HepG2 (cell line): ENCODE measurements around the gene AKAP6. TPM values are rescaled to one million over a fixed set of nuclear protein-coding genes. Genes with fewer than 3 reads are reported as not detected.

ENCODE experiments used
- ATAC-seq: fragments of 200-7000 bp; cut with Tn5 transposase; 3 replicates; pipeline ENCODE4 v1.9.1; 2020; ENCODE audit warnings: mild to moderate bottlenecking, moderate library complexity
- BruUV-seq: library from RNA; stranded (reverse); fragments of 400-500 nt; replicated peaks from 2 replicates; lab custom pipeline; 2021; lab: Mats Ljungman, UMichigan
- CTCF ChIA-PET: fragments of 300-600 bp; formaldehyde crosslinking; extraction: SDS; loops from one replicate; lab custom pipeline; 2021; ENCODE audit warnings: low total read pairs, inconsistent platforms, low intra/inter-chr PET ratio; lab: Yijun Ruan, JAX
- POLR2A ChIA-PET: fragments of 350-600 bp; sonication (Branson Sonifier 250); formaldehyde crosslinking; loops from one replicate; lab custom pipeline; 2020; ENCODE audit warnings: antibody characterized with exemption, inconsistent platforms; lab: Yijun Ruan, JAX
- DNase-seq: peaks from one replicate; pipeline ENCODE4 v3.0.0-alpha.2; 2015; ENCODE audit warnings: low spot score
- FAIRE-seq: peaks from 3 replicates; lab custom pipeline; 2011; peaks lifted over from hg19 to GRCh38; lab: Jason Lieb, UNC
- H2AFZ ChIP-seq: one replicate; pipeline ENCODE4 v1.6.1; 2011; ENCODE audit warnings: low read length, inconsistent platforms
- H3K27ac ChIP-seq: fragments of 300-600 bp; 3 replicates; pipeline ENCODE4 v1.8.0; 2011; ENCODE audit warnings: mixed run types, mild to moderate bottlenecking, mixed read lengths, low read length, inconsistent platforms; ENCODE audit not compliant: insufficient read depth; ENCODE audit errors: extremely low read length
- H3K27me3 ChIP-seq, 2 experiments: fragments of 200-600 bp in 1 of 2; 2 replicates in 1 of 2; 3 replicates in 1 of 2; pipeline versions ENCODE4 v1.6.0 to v1.8.0; 2011; ENCODE audit warnings: low read length in 2 of 2, mild to moderate bottlenecking in 2 of 2, moderate library complexity in 2 of 2, inconsistent platforms in 1 of 2; ENCODE audit not compliant: insufficient read depth in 2 of 2, control insufficient read depth in 1 of 2
- H3K36me3 ChIP-seq, 2 experiments: fragments of 200-600 bp in 1 of 2; replicated peaks in 1 of 2; 2 replicates in 1 of 2; 3 replicates in 1 of 2; pipeline versions ENCODE4 v1.5.1 to v1.8.0; 2011; ENCODE audit warnings: low read length in 2 of 2, inconsistent platforms in 1 of 2; ENCODE audit not compliant: insufficient read depth in 2 of 2, control insufficient read depth in 1 of 2
- H3K4me1 ChIP-seq: 2 replicates; pipeline ENCODE4 v1.5.1; 2012; ENCODE audit warnings: low read length, inconsistent platforms; ENCODE audit not compliant: insufficient read depth
- H3K4me2 ChIP-seq: 2 replicates; pipeline ENCODE4 v1.6.0; 2011; ENCODE audit warnings: low read depth, low read length, inconsistent platforms
- H3K4me3 ChIP-seq, 3 experiments: fragments of 200-600 bp in 1 of 3; sonication (generic), shearing (Covaris generic) in 1 of 3; replicated peaks in 1 of 3; 2 replicates each; pipeline ENCODE4 v1.5.1; 2011 to 2016; ENCODE audit warnings: low read length in 3 of 3, inconsistent platforms in 2 of 3, low read depth in 2 of 3, mild to moderate bottlenecking in 2 of 3, control low read depth in 1 of 3, mixed read lengths in 1 of 3; ENCODE audit not compliant: insufficient read depth in 1 of 3
- H3K79me2 ChIP-seq: one replicate; pipeline ENCODE4 v1.6.1; 2011; ENCODE audit warnings: low read length, inconsistent platforms; ENCODE audit not compliant: insufficient read depth
- H3K9ac ChIP-seq: 2 replicates; pipeline ENCODE4 v1.6.0; 2011; ENCODE audit warnings: mild to moderate bottlenecking, low read depth, low read length, inconsistent platforms; ENCODE audit not compliant: insufficient read depth
- H3K9me3 ChIP-seq: 2 replicates; pipeline ENCODE4 v1.5.1; 2012; ENCODE audit warnings: mild to moderate bottlenecking, low read length
- H4K20me1 ChIP-seq: 2 replicates; pipeline ENCODE4 v1.6.0; 2011; ENCODE audit warnings: inconsistent platforms, mild to moderate bottlenecking, low read length, moderate library complexity; ENCODE audit not compliant: insufficient read depth
- CEBPB ChIP-seq: IDR thresholded peaks from 2 replicates; pipeline ENCODE4 v1.6.1; 2011; ENCODE audit warnings: low read depth, low read length, improper control_type of control experiment, borderline replicate concordance
- CREBL2 ChIP-seq: sonication (generic); formaldehyde crosslinking; IDR thresholded peaks from 2 replicates; pipeline ENCODE4 v1.8.1; 2023; ENCODE audit warnings: missing genetic modification reagents, mild to moderate bottlenecking, borderline replicate concordance
- GPBP1L1 ChIP-seq: sonication (generic); formaldehyde crosslinking; IDR thresholded peaks from 2 replicates; pipeline ENCODE4 v1.5.0; 2020; ENCODE audit warnings: mild to moderate bottlenecking, missing genetic modification reagents
- NCOA1 ChIP-seq: sonication (generic); formaldehyde crosslinking; IDR thresholded peaks from 2 replicates; pipeline ENCODE4 v1.9.0; 2021; ENCODE audit warnings: missing genetic modification reagents
- NFRKB ChIP-seq: fragments of 450-650 bp; IDR thresholded peaks from 2 replicates; pipeline ENCODE4 v1.6.1; 2017
- RELA ChIP-seq: sonication (generic); formaldehyde crosslinking; IDR thresholded peaks from 2 replicates; pipeline ENCODE4 v1.4.0; 2020; ENCODE audit warnings: missing genetic modification reagents
- ZIK1 ChIP-seq: sonication (generic); formaldehyde crosslinking; IDR thresholded peaks from 2 replicates; pipeline ENCODE4 v1.5.0; 2020; ENCODE audit warnings: mild to moderate bottlenecking, low read depth, missing genetic modification reagents, borderline replicate concordance
- ZNF12 ChIP-seq: sonication (generic); formaldehyde crosslinking; IDR thresholded peaks from 2 replicates; pipeline ENCODE4 v1.5.0; 2020; ENCODE audit warnings: missing genetic modification reagents
- ZNF44 ChIP-seq: sonication (generic); formaldehyde crosslinking; IDR thresholded peaks from 2 replicates; pipeline ENCODE4 v1.5.1; 2020; ENCODE audit warnings: mild to moderate bottlenecking, missing genetic modification reagents
- whole genome bisulfite sequencing: methylation state at CpG from one replicate; pipeline ENCODE4 v1.1.6; 2017; ENCODE audit warnings: low lambda C conversion rate; 5-methylcytosine and 5-hydroxymethylcytosine counted together
- in situ Hi-C: cut with HindIII; loops from 2 replicates; pipeline ENCODE4 v1.10.0; 2017; ENCODE audit warnings: low pct_unique_long_range_greater_than_20kb; ENCODE audit not compliant: extremely low pct_ligation_motif_present
- intact Hi-C: fragments of 100-400 bp; cut with micrococcal nuclease; formaldehyde crosslinking; loops from one replicate; pipeline ENCODE4 v1.10.0; 2022; ENCODE audit not compliant: unreplicated experiment
- polyA plus RNA-seq, 8 experiments: library from polyadenylated mRNA; depleted of rRNA in 3 of 8; stranded (reverse) in 7 of 8; unstranded in 1 of 8; fragments of >200 nt; fragmentation: Illumina TruSeq in 4 of 8; extraction: Trizol in 4 of 8; gene quantifications; 2 replicates each; pipeline versions ENCODE4 v1.2.1 to v1.2.3, GENCODE V29; 2011 to 2016; ENCODE audit warnings: low read depth in 4 of 8, missing spikeins in 1 of 8, mixed read lengths in 1 of 8; ENCODE audit not compliant: insufficient read depth in 1 of 8
- total RNA-seq, 5 experiments: library from RNA; depleted of rRNA; stranded (reverse); fragments of >200 nt; fragmentation: Illumina TruSeq; extraction: Trizol; gene quantifications; 2 replicates each; pipeline ENCODE4 v1.2.3, GENCODE V29; 2016; ENCODE audit warnings: low read depth in 1 of 5
- TF ChIP-seq, protein P1 (sequence below): sonication (generic); formaldehyde crosslinking; IDR thresholded peaks from 2 replicates; pipeline ENCODE4 v1.5.1; 2020; ENCODE audit warnings: missing genetic modification reagents, mild to moderate bottlenecking, borderline replicate concordance
- TF ChIP-seq, protein P2 (sequence below): sonication (generic); formaldehyde crosslinking; IDR thresholded peaks from 2 replicates; pipeline ENCODE4 v1.4.0; 2020; ENCODE audit warnings: low read depth, mild to moderate bottlenecking, missing genetic modification reagents

The AKAP6 gene
- total and polyA plus RNA-seq, 2 of the 13 experiments (the other 11 are each of a cell fraction or from before 2014, with no cell fraction given), result 1.4 TPM

DNA sequence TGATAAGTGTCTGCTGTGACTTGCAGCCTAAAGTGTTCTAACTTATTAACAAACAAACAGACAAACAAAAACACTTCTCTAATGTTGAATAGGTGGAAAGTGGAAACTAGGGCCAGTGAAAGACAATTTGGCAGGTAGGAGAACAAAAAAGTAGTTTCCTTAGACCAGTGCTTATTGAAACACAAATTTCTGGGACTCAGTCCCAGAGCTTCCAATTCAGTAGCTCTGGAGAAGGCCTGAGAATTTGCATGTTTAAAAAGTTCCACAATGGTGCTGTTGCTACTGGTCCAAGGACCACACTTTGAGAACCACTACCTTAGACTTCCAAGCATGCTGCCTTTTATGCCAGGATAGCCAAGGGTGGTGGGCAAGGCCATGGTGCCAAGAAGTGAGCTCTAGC lies 67.8 kb downstream of the AKAP6 start (continued):
- TF ChIP-seq ZNF12 (CRISPR knock-in tag), result no peak

GRCh38 chr14:32397861-32398640 lies 69.0 kb downstream of the AKAP6 start:
- H3K4me3 ChIP-seq, result no peak overlapping the region
- intact Hi-C loops, result no loop called here
- H3K4me2 ChIP-seq, result no peak overlapping the region
- H3K27ac ChIP-seq, result no peak overlapping the region
- no peak for TF ChIP-seq RELA (CRISPR knock-in tag)
- TF ChIP-seq CEBPB, result peak; percentile 35; the same call in 1 of the 2 replicates
- no peak overlapping the region for H3K9ac ChIP-seq
- in situ Hi-C loops, result no loop called here
- ChIA-PET CTCF (no interaction called here), POLR2A (no interaction called here)
- H3K4me1 ChIP-seq, result no peaks in the 10 kb centered on the region
- H2AFZ ChIP-seq, result no peak overlapping the region
- DNase-seq (no peak), ATAC-seq (no peak), FAIRE-seq (no peak)
- no peaks in the 10 kb centered on the region for H3K79me2 ChIP-seq
- no peaks in the 10 kb centered on the region for H4K20me1 ChIP-seq
- no peaks in the 10 kb centered on the region for H3K36me3 ChIP-seq
- H3K27me3 ChIP-seq, result no peaks in the 10 kb centered on the region
- no TSS peak for BruUV-seq
- H3K9me3 ChIP-seq, result no peaks in the 10 kb centered on the region

- H2AFZ ChIP-seq, result no peak overlapping the region
- ATAC-seq (no peak), FAIRE-seq (no peak), DNase-seq (no peak)
- no peaks in the 10 kb centered on the region for H3K9me3 ChIP-seq
- in situ Hi-C loops, result no loop called here
- H3K4me1 ChIP-seq, result no peaks in the 10 kb centered on the region
- no peak overlapping the region for H3K27ac ChIP-seq
- ChIA-PET POLR2A (no interaction called here), CTCF (no interaction called here)
- no peaks in the 10 kb centered on the region for H3K27me3 ChIP-seq
- no peak overlapping the region for H3K4me2 ChIP-seq
- no peak overlapping the region for H3K4me3 ChIP-seq
- no peaks in the 10 kb centered on the region for H3K36me3 ChIP-seq
- no TSS peak for BruUV-seq
- no peak overlapping the region for H3K9ac ChIP-seq
- intact Hi-C loops, result no loop called here
- WGBS, result 0% methylated on average over 1 of the region's 1 CpG
- H4K20me1 ChIP-seq, result no peaks in the 10 kb centered on the region
- H3K79me2 ChIP-seq, result no peaks in the 10 kb centered on the region
- TF ChIP-seq CREBL2 (CRISPR knock-in tag), result no peak
- no peak for TF ChIP-seq NCOA1 (CRISPR knock-in tag)
- no peak for TF ChIP-seq ZIK1 (CRISPR knock-in tag)
- no peak for TF ChIP-seq NFRKB
- TF ChIP-seq ZNF44 (CRISPR knock-in tag), result no peak
- no peak for TF ChIP-seq GPBP1L1 (CRISPR knock-in tag)
- TF ChIP-seq, protein P1, sequence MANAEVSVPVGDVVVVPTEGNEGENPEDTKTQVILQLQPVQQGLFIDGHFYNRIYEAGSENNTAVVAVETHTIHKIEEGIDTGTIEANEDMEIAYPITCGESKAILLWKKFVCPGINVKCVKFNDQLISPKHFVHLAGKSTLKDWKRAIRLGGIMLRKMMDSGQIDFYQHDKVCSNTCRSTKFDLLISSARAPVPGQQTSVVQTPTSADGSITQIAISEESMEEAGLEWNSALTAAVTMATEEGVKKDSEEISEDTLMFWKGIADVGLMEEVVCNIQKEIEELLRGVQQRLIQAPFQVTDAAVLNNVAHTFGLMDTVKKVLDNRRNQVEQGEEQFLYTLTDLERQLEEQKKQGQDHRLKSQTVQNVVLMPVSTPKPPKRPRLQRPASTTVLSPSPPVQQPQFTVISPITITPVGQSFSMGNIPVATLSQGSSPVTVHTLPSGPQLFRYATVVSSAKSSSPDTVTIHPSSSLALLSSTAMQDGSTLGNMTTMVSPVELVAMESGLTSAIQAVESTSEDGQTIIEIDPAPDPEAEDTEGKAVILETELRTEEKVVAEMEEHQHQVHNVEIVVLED (CRISPR knock-in tag), result no peak
- TF ChIP-seq, protein P2, sequence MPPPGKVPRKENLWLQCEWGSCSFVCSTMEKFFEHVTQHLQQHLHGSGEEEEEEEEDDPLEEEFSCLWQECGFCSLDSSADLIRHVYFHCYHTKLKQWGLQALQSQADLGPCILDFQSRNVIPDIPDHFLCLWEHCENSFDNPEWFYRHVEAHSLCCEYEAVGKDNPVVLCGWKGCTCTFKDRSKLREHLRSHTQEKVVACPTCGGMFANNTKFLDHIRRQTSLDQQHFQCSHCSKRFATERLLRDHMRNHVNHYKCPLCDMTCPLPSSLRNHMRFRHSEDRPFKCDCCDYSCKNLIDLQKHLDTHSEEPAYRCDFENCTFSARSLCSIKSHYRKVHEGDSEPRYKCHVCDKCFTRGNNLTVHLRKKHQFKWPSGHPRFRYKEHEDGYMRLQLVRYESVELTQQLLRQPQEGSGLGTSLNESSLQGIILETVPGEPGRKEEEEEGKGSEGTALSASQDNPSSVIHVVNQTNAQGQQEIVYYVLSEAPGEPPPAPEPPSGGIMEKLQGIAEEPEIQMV (CRISPR knock-in tag), result no peak
Measured at GRCh38 chr14:32399920-32400319, 70.8 kb downstream of the AKAP6 start.
